C1 segment of cervical spinal cord (tissue), 14 donors: Measurements from ENCODE around the gene KRT85.
"Not testable (repeated sequence)": the region's sequence is repeated elsewhere in the genome, so short reads cannot be mapped to it uniquely, and the experiment has no call there.

Experiments used
- DNase-seq, 14 donors: peaks; one replicate each; lab custom pipeline; 2025; lab: John Stamatoyannopoulos, UW

Gene KRT85

GRCh38 chr12:52366738-52367485 lies at the start of gene KRT85:
Gene KRT85, minus strand, starts transcription at chr12:52367481. Its CDS starts 76 bp downstream, at chr12:52367405.
- no peak for DNase-seq

DNA sequence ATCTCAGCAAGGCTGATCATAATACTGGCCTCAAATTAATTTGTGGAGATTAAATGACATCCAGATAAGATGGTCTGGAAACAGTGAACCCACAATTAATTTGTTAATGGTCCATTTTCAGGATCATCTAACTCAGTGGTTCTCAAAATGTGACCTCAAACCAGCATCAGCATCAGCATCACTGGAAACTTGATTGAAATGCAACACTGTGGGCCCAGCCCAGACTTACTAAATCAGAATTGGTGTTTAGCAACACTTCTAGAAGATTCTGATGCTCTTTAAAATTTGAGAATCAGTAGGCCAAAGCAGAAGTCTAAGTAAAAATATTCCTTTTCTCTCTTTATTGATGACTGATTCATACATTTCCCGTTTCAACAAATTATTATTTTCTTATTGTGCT lies 49.5 kb upstream of the KRT85 start:
- no peak for DNase-seq

DNA sequence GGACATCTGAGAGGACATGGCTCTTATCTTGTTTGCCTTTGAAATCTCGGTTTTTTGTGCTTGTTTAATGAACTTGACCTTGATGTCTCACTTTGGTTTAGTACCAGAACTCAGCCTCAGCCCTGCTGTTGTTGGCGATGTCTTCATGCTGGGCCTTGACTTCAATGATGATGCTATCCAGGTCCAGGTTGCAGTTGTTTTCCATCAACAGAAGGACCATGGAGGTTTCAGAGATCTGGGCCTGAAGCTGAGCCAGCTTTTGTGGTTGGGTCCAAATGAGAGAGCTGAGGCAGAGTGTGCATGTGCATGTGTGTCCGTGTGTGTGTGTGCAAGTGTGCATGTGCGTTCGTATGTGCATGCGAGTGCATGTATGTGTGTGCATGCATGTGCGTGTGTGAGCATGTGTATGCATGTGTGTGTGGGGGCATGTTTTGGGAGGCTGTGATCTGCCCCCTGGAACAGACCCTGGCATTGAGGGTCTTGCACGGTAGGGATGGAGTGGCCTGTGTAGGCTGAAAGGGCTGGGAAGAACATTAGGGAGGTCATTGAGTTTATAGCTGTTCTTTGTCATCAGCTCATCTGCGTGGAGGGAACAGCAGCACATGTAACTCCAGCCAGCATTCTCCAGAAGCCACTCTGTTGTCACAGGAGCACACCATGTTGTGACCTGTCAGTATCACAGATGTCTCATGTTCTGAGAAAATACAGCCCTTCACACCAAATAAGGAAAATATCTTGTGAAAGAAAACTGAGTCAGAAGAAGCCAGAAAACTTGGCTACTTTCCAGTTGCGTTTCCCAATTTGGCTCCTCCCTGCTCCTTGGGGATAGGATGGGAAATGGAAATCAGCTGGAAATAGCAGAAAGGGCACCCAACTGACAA lies 48.8 kb upstream of the KRT85 start:
- DNase-seq: no peak

- DNase-seq: no peak
Observed at GRCh38 chr12:52414936-52415335, 47.7 kb upstream of the KRT85 start.

GRCh38 chr12:52413782-52414345 lies 46.6 kb upstream of the KRT85 start:
- DNase-seq: no peak

DNA sequence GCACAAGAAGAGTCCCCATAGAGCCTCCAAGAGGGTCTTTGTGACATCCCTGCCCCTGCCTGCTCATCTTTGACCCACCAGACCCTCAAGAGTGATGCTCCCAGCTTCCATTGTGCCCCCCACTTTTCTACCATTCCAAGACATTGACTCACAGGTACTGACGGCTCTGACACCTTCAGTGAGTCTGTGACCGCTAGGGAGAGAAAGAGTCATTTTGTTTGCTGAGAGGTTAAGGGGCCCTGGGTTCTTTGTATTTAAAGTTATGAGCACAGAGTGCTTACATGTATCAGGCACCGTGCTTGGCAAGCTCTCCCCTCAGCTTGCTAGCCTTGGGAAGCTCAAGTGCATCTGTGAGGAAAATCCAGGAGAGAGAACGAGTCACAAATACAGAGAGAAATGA lies 45.9 kb upstream of the KRT85 start:
- no peak for DNase-seq

DNA sequence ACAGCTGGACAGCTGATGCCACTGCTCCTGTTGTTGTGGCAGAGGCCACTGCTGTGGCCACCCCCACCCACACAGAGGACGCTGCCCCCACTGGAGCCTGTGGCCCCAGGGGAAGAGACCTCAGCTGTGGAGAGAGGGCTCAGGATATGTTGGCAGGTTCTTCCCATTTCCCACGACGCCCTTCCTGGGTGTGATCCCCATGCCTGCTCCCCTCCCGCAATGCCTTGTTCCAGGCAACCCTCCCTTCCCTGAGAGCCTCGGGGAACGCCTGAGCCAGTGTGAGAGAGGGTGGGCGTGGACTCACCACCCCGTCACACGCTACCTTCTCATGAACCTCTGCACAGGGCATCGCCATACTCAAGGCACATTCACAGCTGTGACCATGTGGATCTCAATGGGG lies 44.5 kb upstream of the KRT85 start:
- DNase-seq: no peak

GRCh38 chr12:52410589-52411248 lies 43.4 kb upstream of the KRT85 start:
- DNase-seq: not testable (repeated sequence)

DNA sequence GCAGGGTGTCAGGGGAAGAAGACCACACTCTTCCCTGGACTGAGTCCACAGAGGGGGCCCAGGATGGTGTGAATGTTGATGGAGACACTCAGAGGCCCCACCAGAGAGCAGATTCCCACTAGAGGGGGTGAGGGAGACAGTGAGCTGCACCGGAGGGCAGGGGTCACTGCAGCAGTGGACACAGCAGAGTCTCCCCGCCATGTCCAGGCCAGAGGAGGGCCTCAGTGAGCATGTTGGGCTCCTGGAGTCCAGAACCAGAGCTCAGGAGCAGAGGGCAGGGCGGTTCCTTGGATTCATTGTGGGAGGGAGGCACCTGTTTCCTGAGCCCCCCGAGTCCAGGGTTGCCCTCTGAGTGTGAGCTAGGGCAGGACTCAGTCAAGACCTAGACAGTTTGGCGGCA lies 40.6 kb upstream of the KRT85 start:
- DNase-seq: no peak

DNA sequence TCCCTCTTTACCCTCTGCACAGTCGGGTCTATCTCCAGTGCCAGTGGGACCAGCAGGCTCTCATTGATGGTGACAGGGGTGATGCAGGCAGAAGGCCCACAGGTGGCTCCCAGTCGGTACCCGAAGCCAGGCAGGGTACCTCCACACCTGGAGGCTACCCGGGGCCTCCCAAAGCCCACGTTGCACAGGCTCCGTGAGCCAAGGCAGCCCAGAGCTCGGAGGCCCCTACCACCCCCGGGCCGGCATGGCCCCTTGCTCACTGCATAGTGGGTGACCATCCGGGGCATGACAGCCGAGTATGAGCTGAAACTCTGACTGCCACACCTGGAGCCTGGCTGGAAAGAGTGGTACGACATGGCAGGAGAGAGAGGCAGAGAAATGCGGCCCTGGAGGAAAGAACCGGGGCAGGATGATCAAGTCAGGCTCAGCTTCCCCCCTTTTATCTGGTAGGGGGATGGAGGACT lies 38.7 kb upstream of the KRT85 start, which contains the start of gene KRT82:
TSS of gene KRT82 (minus strand) at position 414 of the 464 bp plus-strand sequence. CDS start at position 356, 58 bp downstream.
- DNase-seq: no peak

- DNase-seq: no peak
Observed at GRCh38 chr12:52404951-52405350, 37.7 kb upstream of the KRT85 start.

DNA sequence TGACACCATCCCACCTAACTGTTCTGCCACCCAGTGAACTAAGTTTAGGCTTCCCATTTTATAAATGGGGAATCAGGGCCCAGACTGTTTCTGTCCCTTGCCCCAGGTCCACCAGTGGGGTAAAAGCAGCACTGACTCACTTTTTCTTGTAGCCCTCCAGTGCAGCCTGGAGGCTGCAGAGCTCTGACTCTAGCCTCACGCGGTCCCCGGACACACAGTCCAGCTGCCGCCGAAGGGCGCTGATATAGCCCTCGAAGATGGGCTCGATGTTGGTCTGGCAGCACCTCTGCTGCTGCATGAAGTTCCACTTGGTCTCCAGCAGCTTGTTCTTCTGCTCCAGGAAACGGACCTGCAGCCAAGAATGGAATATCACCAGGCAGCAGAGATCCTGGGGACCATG lies 36.3 kb upstream of the KRT85 start:
- DNase-seq: no peak

DNA sequence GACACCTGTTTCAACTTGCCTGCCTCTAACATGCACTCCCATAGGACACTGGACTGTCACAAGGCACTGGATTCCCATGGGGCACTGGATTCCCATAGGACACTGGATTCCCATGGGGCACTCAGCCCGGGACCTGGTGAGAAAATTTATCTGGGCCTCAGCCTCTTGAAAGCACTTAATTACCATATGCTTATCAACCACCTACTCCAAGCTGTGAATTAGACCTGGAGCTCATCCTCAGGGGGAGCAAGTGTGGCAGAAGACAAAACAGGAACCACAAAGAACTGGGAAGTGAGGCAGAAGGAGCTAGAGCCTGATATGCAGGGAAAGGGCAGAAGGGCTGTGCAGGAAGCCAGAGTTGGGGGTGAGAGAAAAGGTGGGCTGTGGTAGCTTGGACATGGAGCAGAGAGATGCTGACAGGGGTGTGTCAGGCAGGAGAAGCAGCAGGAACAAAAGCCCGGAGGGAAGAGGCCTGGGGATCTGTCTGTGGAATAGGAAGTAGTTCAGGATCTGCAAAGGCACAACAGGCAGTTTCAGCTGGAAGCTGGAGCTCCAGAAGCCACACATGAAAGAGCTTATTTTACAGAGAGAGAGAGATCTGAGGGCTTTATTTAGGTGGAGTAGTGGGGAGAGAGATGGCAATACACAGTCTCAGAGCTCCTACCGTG lies 35.7 kb upstream of the KRT85 start:
- no peak for DNase-seq

DNA sequence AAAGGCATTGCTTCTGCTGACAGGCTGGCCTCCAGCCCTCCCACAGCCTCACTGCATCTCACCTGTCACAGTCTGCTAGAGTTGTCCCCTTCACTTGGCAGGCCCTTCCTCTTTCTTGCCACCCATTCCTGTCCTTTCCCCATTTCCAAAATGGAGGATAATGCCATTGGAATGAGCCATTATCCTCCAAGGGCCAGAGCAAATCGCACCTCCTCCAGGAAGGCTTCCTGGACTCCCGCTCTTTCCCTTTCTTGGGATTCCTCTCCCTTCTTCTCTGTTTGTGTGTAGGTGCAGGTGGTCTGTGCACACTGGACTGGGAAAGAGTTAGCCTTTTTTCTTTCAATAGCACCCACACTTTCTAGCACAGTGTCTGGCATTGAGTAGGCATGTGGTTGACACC lies 35.1 kb upstream of the KRT85 start:
- no peak for DNase-seq

GRCh38 chr12:52401926-52402325 lies 34.6 kb upstream of the KRT85 start:
- DNase-seq: no peak

DNA sequence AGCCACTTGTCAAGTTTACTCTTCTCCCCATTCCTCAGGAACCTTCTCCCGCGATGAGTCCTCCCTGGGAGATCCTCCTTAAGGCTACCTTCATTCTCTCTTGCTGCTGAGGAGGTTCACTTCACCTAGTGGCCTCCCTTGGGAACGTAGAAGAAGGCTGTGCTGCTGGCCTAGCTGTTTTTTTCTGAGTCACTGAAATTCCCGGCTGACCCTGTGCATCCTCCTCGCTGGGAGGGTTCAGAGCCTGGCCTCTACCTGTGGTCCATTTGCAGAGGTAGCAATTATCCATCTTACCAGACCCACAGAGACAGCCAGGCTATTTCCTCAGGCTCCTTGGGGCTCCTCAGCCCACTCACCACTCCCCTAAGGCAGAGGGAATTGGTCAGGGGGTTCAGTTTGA lies 34.2 kb upstream of the KRT85 start:
- no peak for DNase-seq

DNA sequence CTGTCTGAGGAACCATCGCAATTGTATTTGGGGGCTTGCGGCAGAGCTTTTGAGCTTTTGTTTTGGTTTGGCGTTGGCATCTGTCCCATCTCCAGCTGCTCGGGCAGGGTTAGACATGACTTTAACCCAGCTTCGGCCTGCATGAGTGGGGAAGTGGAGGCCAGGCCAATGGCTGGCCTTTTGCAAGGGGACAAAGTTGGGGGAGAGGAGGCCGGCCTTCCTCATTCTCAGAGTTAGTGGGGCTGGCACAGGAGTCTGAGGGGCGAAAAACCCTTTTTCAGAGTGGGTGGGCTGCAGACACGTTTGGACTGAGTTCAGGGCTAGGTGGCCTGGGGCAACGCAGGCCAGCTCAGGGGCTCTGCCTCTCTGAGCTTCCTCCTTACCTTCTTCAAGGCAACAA lies 33.6 kb upstream of the KRT85 start:
- DNase-seq: no peak

DNA sequence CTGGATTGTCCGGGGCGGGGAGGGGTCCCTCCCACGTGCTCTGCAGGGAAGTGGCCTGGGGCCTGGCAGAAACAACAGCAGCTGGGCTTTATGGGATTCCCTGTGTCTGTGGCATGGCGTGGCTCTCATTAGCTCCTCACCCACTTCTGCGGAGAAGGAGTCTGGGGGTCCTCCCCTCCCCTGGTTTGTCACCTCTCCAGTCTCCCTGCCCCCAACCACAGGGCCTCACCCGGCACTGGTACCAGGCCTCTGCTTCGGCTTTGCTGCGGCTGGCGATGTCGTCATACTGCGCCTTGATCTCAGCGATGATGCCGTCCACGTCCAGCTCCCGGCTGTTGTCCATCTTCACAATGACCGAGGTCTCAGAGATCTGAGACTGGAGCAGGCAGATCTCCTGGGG lies 32.5 kb upstream of the KRT85 start:
- no peak for DNase-seq

DNA sequence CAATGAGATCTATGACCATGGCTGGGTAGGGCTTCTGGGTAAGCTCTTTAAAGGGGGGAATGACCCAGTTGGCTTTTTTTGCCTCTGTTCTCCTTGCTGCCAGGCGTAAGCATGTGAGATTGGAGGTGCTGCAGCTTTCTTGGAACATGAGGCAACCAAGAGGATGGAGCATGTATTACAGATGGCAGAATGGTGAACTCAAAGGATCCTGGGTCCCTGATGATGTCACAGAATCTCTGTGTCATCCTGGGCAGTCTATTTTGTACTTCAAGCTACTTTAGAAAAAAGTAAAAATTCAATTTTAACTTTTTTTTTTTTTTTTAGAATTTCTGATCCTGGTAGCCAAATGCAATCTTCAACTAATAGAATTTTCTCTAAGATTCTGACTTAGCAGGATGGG lies 30.9 kb upstream of the KRT85 start:
- DNase-seq: no peak

DNA sequence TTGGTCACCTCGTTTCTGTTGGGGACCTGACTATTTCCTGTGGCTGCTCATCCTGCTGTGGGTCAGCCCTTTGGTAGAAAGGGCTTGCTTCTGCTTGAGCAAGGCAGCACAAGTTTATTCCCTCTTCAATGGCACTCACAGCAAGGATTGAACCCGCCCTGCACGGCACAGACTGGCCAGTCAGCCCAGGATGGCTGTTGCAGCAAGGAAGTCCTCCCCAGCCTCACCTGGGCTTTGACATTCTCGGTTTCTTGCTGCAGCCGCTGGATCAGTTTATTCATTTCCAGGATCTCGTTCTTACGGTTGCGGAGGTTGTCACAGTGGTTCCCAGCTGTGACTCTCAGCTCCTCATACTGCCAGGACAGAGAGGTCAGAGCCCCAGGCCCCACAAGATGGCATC lies 29.4 kb upstream of the KRT85 start:
- DNase-seq: no peak

DNA sequence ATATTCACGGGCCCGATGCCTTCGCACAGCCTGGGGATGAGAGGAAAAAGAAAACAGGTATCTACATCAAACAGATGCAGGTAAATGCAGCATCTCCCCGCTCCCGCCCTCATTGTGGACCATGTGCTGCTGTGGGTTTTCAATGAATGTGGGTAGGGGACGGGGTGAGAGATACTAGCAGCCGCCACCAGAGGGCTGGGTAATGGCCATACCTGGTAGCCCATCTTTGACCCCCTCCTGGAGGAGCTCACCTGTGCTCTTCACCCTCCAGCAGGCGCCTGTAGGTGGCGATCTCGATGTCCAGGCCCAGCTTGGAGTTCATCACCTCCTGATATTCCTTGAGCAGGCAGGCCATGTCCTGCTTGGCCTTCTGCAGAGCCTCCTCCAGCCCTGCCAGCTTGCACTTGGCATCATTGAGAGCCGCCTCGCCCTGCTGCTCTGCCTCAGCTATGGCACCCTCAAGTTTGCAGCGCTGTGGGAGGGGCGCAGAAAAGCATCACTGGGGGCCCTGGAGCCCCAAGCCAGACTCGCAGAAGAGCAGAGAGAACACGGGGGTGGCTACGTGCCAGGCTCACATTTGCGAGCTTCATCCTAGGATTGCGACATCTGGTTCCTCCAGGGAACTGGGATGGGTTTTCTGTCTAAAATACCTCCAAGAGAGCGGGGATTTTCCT lies 28.6 kb upstream of the KRT85 start:
- DNase-seq: no peak
